Activated T-cell treated with anti-CD3 and anti-CD28 coated beads for 24 hours (primary cell): ENCODE results near the gene ERBB4.
"Not testable (repeated sequence)": the region's sequence is repeated elsewhere in the genome, so short reads cannot be mapped to it uniquely, and the experiment has no call there.

Experiments
- DNase-seq: peaks from one replicate; pipeline ENCODE4 v3.0.0-alpha.2; 2020; ENCODE audit warnings: low read depth

The ERBB4 gene

GRCh38 chr2:212289301-212289700 lies 249.3 kb downstream of the ERBB4 start:
- no peak for DNase-seq

GRCh38 chr2:212288308-212288707 lies 250.3 kb downstream of the ERBB4 start:
- DNase-seq = no peak

GRCh38 chr2:212284166-212284565 lies 254.4 kb downstream of the ERBB4 start:
- DNase-seq = no peak

- no peak for DNase-seq
Measured at GRCh38 chr2:212282671-212283261, 255.8 kb downstream of the ERBB4 start.

- no peak for DNase-seq
Measured at GRCh38 chr2:212276813-212277212, 261.8 kb downstream of the ERBB4 start.

GRCh38 chr2:212274215-212274614 lies 264.4 kb downstream of the ERBB4 start:
- no peak for DNase-seq

- no peak for DNase-seq
Measured at GRCh38 chr2:212271583-212271982, 267.0 kb downstream of the ERBB4 start.

GRCh38 chr2:212269005-212269404 lies 269.6 kb downstream of the ERBB4 start:
- no peak for DNase-seq

- DNase-seq = no peak
Measured at GRCh38 chr2:212266297-212266696, 272.3 kb downstream of the ERBB4 start.

GRCh38 chr2:212265777-212266176 lies 272.8 kb downstream of the ERBB4 start:
- DNase-seq = no peak

- DNase-seq = no peak
Measured at GRCh38 chr2:212264187-212264586, 274.4 kb downstream of the ERBB4 start.

- no peak for DNase-seq
Measured at GRCh38 chr2:212259226-212259625, 279.4 kb downstream of the ERBB4 start.

- no peak for DNase-seq
Measured at GRCh38 chr2:212254339-212254738, 284.3 kb downstream of the ERBB4 start.

- no peak for DNase-seq
Measured at GRCh38 chr2:212249451-212249850, 289.2 kb downstream of the ERBB4 start.

- DNase-seq = no peak
Measured at GRCh38 chr2:212245880-212246279, 292.7 kb downstream of the ERBB4 start.

GRCh38 chr2:212242724-212243123 lies 295.9 kb downstream of the ERBB4 start:
- DNase-seq = no peak

GRCh38 chr2:212238152-212238551 lies 300.4 kb downstream of the ERBB4 start:
- DNase-seq = not testable (repeated sequence)

- DNase-seq = no peak
Measured at GRCh38 chr2:212237350-212238095, 301.1 kb downstream of the ERBB4 start.

- no peak for DNase-seq
Measured at GRCh38 chr2:212228743-212229171, 309.8 kb downstream of the ERBB4 start.

- DNase-seq = no peak
Measured at GRCh38 chr2:212227755-212228154, 310.8 kb downstream of the ERBB4 start.

GRCh38 chr2:212226114-212226513 lies 312.5 kb downstream of the ERBB4 start:
- DNase-seq = no peak

GRCh38 chr2:212223696-212224095 lies 314.9 kb downstream of the ERBB4 start:
- DNase-seq = no peak

- no peak for DNase-seq
Measured at GRCh38 chr2:212213191-212213590, 325.4 kb downstream of the ERBB4 start.

GRCh38 chr2:212208467-212208866 lies 330.1 kb downstream of the ERBB4 start:
- no peak for DNase-seq
